GM21447 (cell line): ENCODE results near the gene MAPT.
"Not testable (repeated sequence)": the region's sequence is repeated elsewhere in the genome, so short reads cannot be mapped to it uniquely, and the experiment has no call there.

Experiments
- ATAC-seq: cut with Tn5 transposase; IDR thresholded peaks from one replicate; pipeline ENCODE4 v1.9.1; 2021; ENCODE audit not compliant: unreplicated experiment

MAPT gene

DNA sequence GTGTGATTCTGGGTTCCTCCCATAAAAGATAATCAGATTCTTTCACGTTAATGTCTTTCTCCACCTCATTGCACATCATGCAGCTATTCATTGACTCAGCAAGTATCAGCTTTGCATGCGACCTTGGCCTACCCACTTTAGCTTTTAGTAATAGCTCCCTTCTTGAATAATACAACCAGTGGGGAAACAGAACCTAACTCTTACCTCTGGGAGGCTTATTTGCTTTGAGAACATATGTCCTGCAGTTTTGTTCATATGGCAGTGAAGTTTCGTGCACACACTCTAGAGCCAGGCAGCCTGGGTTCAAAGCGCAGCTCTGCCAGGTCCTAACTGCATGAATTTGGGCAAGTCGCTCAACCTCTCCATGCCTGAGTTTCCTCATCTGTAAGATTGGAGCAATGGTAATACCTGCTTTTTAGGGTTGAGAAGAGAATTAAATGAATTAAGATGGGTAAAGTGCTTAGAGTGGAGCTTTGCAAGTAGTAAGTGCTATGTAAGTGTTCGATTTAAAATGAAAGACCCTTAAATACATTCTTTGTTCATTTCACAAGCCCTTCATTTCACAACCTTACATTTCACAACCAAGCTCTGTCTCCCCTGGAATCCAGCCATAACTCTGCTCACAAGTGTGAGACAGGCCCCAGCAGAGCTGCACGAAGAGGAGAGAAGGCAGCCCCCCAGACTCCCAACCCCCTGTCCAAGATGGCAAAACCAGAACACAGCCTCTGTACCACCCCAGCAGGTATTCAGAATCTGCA is 29.3 kb downstream of the MAPT start:
- no peak for ATAC-seq

DNA sequence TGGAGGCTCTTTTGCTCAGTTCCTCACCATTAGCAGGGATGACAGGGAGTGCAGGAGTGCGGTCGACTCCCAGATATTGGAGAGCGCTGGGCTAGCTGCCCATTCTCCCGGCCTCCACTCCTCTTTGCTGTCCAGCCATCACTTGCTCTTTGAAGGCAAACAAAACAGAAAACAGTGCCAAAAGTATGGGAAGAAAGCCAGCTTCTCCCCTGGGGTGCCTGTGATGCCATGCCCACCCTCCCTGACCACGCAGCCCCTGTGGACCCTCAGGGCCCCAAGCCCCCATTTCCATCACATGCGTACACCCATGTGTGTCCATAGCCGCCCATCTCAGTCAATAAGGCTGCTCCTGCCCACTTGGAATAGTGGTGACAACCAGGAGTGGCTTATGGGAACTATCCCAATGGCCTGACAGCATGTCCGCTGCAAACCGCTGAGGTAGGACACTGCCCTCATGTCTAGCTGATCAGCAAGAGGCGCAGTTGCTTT is 30.0 kb downstream of the MAPT start:
- no peak for ATAC-seq

DNA sequence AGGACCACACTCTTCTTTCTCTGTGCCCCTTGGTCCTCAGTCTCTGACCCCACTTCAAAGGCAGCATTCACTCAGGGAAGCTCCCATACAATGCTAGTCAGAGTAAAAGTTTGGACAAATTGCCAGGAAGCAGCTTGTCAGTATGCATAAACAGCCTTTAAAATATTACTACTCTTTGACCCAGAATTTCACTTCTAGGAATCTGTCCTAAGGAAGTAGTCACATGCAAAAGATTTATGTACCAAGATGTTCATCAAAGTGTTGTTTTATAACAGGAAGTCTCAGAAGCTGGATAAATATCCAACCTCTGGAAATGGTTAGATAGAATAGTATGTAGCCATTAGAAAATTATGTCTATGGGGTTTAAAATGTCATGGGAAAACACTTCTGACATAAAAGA is 31.0 kb downstream of the MAPT start:
- ATAC-seq: no peak

DNA sequence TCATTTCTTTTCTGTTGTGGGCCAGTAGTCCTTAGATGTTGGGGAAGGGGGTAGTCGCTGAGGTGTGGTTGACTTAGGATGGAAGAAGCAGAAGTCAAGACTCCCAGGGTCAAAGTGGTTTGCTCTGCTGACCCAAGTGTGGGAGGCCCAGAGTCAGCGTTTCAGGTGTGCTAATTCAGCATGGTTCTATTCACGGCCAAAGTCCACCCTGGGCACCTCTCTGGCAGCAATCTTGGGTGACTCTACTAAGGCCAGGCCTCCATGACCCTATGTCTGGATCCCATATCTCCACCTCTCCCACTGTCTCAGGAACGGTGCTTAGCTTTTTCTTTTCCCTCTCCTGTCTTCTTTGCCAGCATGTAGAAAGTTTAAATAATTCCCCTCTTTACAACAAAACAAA is 32.9 kb downstream of the MAPT start:
- ATAC-seq: no peak

GRCh38 chr17:45929344-45929743 is 35.0 kb downstream of the MAPT start:
- ATAC-seq: no peak

GRCh38 chr17:45930420-45930951 is 36.1 kb downstream of the MAPT start:
- no peak for ATAC-seq

DNA sequence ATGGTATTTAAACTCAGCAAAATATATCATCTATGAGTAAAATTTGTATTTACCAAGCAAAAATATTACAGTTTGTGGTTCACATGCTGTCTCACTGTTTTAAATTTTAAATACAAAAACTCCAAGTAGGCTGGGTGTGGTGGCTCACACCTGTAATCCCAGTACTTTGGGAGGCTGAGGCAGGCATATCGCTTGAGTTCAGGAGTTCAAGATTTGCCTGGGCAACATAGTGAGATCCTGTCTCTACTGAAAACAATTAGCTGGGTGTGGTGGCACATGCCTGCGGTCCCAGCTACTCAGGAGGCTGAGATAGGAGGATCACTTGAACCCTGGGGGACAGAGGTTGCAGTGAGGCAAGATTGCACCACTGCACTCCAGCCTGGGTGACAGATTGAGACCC is 37.3 kb downstream of the MAPT start:
- no peak for ATAC-seq

- no peak for ATAC-seq
Measured at GRCh38 chr17:45934044-45934979, 40.0 kb downstream of the MAPT start.

DNA sequence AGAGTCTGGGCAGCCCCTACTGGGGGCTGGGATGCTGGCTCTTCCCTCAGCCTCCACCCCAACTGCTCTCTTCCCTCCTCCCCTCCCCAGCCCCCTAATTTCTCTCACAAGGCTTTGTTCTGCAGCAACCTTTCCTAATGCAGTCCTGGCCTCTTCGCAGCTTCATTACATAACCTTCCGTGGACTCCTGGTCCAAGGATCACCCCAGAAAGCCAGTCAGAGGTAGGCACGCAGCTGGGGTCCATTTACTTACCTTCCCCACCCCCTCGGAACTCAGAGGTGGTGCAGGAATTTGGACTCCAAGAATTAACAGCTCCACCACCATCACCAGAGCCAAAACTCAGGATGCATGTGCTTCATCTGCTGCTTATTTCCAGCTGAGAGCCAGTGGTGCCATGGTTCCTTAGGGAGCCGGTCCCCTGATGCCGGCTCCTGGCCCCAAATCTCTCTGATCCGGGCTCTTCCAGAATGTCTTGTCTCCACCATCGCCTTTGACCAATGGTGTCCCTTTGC is 40.9 kb downstream of the MAPT start:
- no peak for ATAC-seq

DNA sequence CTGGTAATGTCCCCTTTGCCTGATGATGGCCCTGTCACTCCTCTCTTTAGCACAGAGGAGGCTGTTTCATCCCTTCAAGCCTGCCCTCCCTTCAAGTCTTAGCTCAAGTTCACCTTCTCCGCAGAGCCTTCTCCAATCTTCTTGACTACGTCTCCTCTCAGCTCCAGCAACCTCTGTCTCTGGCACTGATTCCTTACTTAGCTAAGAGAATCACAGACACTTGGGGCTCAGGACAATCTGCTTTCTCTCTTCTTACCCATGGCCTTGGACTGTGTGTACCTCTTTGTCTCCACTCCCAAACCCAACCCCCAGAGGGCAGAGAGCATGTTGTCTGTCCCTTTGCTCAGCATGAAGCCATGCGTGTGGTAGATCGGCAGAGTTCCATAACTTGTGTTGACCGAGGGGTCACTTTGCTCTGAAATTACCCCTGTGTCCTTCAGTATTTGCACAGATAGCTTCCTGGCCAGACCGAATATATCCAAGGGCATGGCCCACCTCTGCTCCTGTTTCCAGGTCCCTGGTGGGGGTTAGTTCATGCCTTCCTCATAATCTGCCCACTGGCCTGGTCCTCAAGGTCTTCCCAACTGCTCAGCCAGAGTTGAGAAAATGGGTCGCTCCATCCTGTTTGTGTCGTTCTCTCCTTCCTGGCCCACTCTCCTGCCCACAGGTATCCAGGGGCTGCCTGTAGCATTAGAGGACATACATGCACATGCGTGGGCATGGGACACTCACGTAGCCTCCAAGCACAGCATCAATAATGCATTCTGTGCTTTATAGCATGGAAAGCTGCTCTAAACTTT is 41.6 kb downstream of the MAPT start:
- ATAC-seq: no peak

DNA sequence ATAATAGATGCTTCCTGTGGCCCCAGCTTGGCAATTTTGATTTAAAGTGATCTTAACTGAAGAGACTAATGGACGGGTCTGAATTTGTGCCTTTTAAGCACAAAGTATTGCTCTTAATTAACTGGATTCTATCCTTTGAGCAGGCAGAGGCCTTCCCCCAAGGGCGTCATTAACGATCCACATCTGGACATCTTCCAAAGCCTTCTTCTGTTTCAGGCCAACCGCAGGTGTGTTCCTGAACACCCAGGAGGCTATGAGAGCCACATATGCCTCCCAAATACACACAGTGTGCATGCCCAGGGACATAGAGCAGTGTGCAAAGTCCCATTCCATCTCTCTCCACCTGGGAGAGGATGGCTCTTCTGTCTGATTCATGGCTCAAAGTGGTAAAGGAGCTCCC is 42.3 kb downstream of the MAPT start:
- no peak for ATAC-seq

- not testable (repeated sequence) for ATAC-seq
Measured at GRCh38 chr17:45937186-45937585, 42.8 kb downstream of the MAPT start.

DNA sequence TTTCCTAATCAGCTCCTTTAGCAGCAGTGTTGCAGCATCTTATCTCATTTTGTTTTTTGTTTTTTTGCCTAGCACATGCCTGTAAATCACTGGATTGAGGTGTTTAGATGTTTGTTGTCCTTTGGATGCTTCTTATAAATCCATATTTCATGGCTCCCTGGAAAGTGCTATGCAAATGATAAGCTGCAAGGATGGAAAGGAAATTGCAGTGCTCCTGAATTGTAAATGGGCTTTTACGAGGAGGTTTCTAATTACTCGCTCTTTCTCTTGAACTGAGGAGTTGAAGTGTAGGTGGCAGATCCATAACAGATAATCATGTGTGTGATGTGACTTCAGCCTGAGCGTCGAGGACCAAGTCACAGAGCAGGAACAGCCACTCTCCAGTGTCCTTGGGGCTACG is 45.0 kb downstream of the MAPT start:
- no peak for ATAC-seq

GRCh38 chr17:45940293-45940692 is 45.9 kb downstream of the MAPT start:
- ATAC-seq: no peak

DNA sequence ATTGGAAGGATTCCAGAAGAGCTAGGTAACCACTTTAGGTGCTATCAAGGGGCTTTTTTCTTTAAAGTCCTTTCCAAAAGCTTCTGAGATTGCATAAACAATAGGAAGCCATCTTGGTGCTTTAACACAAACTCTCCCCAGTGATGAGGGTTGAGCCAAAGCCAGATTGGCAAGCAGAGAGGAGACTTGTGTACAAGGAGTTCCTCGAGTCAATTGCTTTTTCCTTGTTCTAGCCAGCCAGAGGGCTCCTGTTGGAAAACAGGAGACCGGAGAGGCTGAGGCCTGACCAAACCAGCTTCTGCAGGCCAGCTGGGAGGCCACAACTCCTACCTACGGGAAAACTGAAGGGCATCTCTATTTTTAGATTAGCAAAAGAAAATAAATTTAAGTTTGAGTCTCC is 46.5 kb downstream of the MAPT start:
- ATAC-seq: no peak

DNA sequence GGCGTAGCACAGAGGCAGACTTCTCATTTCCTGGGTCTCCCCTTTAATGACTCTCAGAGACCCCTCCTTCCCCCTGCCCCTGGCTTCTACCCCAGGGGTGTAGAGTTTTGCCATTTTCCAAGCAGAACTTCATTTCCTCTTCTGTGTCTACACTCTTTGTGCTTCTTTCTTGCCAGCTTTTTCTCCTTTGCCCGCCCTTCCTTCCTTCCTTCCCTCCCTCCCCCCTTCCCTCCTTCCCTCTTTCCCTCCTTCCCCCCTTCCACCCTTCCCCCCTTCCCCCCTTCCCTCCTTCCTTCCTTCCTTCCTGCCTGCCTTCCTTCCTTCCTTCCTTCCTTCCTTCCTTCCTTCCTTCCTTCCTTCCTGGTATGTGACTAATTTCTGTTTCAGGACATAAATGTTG is 47.0 kb downstream of the MAPT start:
- no peak for ATAC-seq

GRCh38 chr17:45942284-45942683 is 47.9 kb downstream of the MAPT start:
- ATAC-seq: no peak

DNA sequence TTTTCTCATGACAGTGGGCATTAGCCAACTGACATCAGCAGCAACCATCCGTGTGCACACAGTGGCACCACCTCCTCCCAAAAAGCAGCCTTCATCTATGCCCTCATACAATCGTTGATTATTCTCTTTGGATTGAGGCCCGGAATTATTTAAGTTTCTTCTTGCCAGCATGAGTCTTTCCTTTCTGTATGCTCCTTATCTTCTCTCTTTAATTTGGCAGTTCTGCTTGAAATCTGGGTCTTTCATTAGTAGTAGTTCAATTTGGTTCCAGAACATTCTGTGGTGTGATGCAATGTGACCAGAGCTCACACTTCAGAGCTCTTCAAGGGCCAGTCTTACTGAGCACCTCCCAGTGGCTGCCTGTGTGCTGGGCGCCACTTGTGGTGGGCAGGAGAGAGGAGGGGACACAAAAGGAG is 52.5 kb downstream of the MAPT start:
- ATAC-seq: no peak

- ATAC-seq: no peak
Measured at GRCh38 chr17:45948498-45948880, 54.1 kb downstream of the MAPT start.

- ATAC-seq: no peak
Measured at GRCh38 chr17:45948881-45949624, 54.7 kb downstream of the MAPT start.
